ENCODE data around the gene GPR137.

GPR137 gene

DNA sequence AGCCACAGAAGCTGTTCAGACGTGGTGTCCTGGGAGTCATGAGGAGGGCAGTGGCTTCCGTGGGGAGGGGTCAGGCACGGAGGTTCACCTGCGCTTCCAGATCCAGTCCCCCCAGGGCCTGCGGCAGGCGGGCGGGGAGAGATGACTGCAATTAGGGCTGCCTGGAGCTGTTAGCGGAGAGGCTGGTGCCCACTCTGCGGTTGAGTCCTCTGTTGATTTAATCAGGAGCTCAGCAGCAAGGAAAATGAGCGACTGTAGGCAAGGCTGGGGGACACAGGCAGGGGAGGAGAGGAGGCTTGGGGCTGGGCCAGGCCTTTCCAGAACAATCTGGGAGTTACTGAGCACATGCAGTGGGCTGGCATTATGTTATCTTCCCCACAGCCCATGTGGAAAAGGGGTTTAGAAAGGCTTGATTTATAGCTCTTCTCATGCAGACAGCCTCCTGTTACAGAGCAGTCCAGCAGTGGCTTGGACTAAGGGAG, 21.2 kb upstream of the GPR137 start:
- no peak for DNase-seq

DNA sequence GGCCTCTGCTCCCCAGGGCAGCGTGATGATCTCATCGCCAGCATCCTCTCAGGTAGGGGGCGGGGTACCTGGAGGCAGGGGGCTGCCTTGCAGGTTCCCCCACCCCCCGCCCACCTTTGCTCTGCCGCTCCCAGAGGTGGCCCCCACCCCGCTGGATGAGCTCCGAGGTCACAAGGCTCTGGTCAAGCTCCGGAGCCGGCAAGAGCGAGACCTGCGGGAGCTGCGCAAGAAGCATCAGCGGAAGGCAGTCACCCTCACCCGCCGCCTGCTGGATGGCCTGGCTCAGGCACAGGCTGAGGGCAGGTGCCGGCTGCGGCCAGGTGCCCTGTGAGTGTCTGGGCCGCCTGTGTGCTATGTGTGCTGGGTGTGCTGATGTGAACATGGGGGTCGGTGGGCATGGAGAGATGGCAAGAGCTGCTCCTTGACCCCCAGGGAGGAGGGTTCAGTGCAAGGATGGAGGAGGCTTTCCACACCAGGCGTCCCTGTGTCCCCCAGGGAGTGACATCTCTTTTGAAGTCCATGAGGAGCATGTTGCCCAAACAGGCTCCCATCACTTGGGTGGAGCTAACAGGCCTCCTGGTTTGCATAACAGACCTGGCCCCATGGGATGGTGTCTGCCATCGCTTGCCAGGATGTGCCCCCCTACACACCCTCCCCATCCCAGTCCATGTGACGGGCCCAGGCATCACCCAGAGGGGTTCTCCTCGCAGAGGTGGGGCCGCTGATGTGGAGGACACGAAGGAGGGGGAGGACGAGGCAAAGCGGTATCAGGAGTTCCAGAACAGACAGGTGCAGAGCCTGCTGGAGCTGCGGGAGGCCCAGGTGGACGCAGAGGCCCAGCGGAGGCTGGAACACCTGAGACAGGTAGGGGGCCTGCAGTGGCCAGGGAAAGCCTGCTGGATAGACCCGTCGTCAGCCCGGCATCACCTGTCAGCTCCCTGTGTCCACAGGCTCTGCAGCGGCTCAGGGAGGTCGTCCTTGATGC, 20.2 kb upstream of the GPR137 start:
- no peak for DNase-seq

GRCh38 chr11:64266339-64266738, 19.3 kb upstream of the GPR137 start:
- no peak for DNase-seq

- DNase-seq, result no peak
These were observed 18.3 kb upstream of the GPR137 start for GRCh38 chr11:64267207-64267945.

DNA sequence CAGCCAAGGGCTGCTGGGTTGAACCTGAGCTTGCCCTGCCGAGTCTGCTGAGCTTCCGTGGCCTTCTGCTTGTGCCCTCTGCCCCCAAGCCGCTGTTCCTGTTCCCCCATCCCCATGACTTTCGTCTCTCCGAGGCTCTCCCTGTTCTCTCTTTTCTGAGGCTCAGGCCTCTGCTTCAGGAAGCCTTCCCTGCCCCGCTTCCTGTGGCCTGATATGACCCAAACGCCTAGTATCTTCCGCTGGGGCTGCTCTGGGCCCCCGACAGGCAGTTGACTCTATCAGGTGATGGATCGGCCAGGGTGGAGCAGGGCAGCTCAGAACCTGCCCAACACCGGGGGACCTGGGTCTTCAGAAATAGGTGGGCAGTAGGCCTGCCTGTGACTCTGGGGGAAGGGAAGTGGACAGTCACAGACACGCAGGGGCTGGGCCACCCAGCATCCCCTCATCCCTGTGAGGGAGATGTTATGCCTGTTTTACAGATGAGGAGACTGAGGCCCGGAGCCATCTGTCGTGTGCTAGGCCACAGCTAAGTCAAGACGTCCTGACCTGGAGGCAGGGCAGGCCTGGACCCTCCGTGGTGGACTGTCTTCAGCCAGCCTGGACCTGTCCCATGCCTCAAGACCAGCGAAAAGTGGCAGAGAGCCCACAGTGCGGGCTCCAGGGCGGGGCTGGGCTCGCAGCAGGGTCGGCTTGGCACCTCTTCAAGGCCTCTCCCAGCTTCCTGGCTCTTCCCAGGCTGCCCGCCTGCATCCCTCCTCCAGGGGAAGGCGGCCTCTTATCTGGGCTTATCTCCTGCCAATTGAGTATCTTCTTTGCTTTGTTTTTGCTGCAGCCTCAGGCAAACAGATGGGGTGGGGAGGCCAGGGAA, 17.4 kb upstream of the GPR137 start:
- DNase-seq, result no peak

GRCh38 chr11:64268893-64269539, 16.6 kb upstream of the GPR137 start:
- DNase-seq, result peak; percentile 21

GRCh38 chr11:64269540-64270220, 16.0 kb upstream of the GPR137 start:
- peak; percentile 99 for DNase-seq

GRCh38 chr11:64275031-64275800, 10.4 kb upstream of the GPR137 start:
- no peak for DNase-seq

DNA sequence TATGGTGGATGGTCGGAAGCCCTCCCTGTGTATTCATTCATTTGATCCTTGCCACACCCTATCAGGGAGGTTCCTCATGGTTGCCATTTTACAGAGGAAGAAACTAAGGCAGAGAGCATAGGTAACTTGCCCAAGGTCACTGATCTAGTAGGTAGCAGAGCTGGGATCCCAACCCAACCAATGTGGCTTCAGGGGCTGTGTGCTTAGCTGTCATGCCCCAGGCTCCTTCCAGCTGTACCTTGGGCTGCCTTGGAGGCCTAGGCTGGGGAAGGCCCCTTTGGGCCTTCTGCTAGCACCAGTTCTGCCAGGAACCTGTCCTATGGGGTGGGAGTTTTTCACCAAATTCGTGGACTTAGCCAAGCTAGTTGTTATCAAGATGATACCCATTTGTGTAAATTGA, 9.8 kb upstream of the GPR137 start:
- DNase-seq, result no peak

- no peak for DNase-seq
These were observed 8.8 kb upstream of the GPR137 start for GRCh38 chr11:64276653-64277431.

GRCh38 chr11:64278576-64279190, 7.0 kb upstream of the GPR137 start:
- no peak for DNase-seq

DNA sequence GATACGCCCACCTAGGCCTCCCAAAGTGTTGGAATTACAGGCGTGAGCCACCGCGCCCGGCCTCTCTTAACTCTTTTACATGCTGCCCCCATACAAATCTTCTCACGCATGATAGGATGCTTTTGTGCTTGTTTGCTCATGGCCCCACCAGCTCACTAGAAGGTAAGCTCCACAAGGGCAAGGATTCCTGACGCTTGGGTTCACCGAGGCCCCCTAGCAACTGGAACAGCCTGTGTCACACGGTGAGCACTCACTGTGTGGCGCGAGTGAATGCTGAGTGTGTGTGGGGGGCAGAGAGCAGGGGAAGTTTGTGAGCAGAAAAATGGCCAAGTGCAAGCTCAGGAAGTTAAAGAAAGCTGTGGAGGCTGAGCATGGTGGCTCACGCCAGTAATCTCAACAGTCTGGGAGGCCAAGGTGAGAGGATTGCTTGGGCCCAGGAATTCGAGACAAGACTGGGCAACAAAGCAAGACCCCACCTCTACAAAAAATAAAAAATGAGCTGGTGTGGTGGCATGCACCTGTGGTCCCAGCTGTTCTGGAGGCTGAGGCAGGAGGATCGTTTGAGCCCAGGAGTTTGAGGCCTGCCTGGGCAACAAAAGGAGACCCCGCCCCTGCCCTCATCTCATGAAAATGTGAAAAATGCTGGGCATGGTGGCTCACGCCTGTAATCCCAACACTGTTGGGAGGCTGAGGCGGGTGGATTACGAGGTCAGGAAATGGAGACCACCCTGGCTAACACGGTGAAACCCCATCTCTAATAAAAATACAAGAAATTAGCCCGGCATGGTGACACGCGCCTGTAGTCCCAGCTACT, 3.5 kb upstream of the GPR137 start:
- DNase-seq, result no peak

- DNase-seq, result no peak
These were observed 2.6 kb upstream of the GPR137 start for GRCh38 chr11:64283092-64283491.

DNA sequence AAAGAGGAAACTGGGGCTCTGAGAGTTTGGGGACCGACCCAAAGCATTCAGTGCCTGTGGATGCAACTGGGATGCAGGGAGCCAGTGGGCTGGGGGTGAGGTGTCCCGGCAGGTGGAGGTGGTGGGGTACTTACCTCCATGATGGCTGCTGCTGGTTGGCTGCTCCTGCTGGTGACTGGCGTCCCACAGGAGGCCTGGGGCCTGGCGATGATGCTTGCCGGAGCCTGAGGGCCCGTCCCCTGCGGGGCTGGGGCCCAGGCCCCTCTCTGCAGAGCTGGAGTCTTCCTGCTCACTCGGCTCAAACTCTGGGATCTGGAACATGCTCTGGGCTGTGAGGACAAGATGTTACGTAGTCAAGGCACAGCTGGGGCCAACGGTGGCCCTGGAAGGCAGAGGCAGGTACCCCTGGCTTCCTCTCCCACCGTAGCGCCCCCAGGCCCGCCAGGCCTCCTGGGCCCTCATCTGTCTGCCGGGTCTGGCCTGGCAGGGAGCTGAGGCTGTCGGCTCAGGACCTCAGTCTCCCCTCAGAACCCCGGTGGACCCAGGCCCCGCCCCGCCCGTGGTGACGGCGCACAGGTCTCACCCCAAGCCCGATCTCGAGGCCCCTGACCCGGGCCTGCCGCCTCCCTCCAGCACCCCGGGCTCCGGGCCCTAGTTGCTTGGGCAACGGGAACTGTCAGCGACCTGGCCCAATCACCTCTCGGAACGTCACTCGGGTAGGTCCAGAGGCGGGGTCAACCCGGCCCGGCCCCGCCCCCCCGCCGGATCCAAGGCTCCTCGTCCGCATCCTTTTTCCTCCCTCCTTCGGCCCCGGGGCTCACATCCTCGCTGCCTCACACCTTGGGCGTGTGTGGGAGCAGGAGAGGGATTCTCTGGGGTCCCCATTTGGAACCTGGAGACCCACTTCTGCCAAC, 1.3 kb upstream of the GPR137 start, which contains the start of gene BAD:
Gene BAD, minus strand, starts transcription at position 618 of the 914 bp plus-strand sequence. Its CDS starts 297 bp downstream, at position 321.
- peak; percentile 92 for DNase-seq

DNA sequence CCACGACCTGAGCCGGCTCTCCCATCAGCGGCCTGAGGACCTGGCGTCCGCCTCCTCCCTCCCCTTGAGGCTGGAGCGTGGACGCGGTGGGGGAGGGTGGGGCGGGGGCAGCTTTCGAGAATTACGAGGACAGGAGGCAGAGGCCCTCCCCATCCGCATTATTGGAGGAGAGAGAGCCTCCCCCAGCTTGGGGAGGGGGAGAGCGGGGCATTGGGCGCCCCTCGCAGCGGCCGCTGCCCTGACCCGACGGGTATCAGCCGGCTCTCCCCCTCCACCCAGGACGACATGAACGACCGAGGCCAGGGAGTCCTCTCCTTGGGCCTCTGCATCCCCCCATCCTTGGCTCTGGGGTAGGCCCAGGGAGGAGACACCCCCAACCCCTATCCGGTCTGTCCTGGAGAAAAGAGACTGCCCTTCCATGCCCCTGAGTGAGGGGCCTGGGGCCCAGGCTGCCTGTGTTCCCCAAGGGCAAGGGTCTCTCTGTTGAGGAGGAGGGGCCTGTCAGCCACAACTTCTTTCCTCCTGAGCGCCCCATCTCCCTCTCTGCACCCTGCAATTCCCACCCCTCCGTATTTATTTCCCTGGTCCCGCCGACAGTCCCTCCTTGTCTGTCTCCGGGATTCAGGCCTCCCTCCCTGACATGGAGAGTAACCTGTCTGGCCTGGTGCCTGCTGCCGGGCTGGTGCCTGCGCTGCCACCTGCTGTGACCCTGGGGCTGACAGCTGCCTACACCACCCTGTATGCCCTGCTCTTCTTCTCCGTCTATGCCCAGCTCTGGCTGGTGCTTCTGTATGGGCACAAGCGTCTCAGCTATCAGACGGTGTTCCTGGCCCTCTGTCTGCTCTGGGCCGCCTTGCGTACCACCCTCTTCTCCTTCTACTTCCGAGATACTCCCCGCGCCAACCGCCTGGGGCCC, 495 bp downstream of the GPR137 start:
- DNase-seq, result no peak

GRCh38 chr11:64286801-64287159, 1.1 kb downstream of the GPR137 start:
- no peak for DNase-seq

All from CD4-positive, alpha-beta T cell treated with Interleukin-4 for 4 hours (primary cell).